Left lung (tissue), 10 donors: ENCODE measurements around the gene NSMCE3. TPM values are rescaled to one million over a fixed set of nuclear protein-coding genes. Genes with fewer than 3 reads are reported as not detected.

Experiments used
- ATAC-seq: fragments of 200-7000 bp; cut with Tn5 transposase; one replicate; pipeline ENCODE4 v1.9.1; 2020; ENCODE audit warnings: moderate library complexity
- DNase-seq, 4 donors: peaks; one replicate each; pipeline ENCODE4 v3.0.0-alpha.2; 2013 to 2020
- H3K27ac ChIP-seq, 2 donors: fragments of 200-600 bp; sonication (generic) in 1 of 2; one replicate each; pipeline versions ENCODE4 v1.5.0 to v1.8.0; 2020 to 2021
- H3K27me3 ChIP-seq, 2 donors: fragments of 200-600 bp; sonication (generic) in 1 of 2; one replicate each; pipeline versions ENCODE4 v1.5.0 to v1.8.0; 2020 to 2021
- H3K36me3 ChIP-seq, 2 donors: fragments of 200-600 bp; sonication (generic) in 1 of 2; one replicate each; pipeline versions ENCODE4 v1.5.0 to v1.8.0; 2020 to 2021
- H3K4me1 ChIP-seq, 2 donors: fragments of 200-600 bp; one replicate each; pipeline ENCODE4 v1.8.0; 2021
- H3K4me3 ChIP-seq, 2 donors: fragments of 200-600 bp; sonication (generic) in 1 of 2; one replicate each; pipeline versions ENCODE4 v1.5.0 to v1.8.0; 2020 to 2021; ENCODE audit warnings: mild to moderate bottlenecking in 1 of 2
- H3K9me3 ChIP-seq, 2 donors: fragments of 200-600 bp; sonication (generic) in 1 of 2; one replicate each; pipeline versions ENCODE4 v1.5.0 to v1.8.0; 2020 to 2021
- CTCF ChIP-seq, 2 donors: fragments of 200-600 bp; sonication (generic) in 1 of 2; IDR thresholded peaks; one replicate each; pipeline versions ENCODE4 v1.5.0 to v1.8.0; 2021; ENCODE audit warnings: antibody characterized with exemption in 2 of 2
- intact Hi-C, 2 donors: fragments of 100-400 bp; cut with DNase I; formaldehyde crosslinking; loops; one replicate each; pipeline versions ENCODE4 v1.11.2 to v1.14.2; 2022
- polyA plus RNA-seq, 6 donors: library from polyadenylated mRNA; unstranded; fragments of 120-200 nt; gene quantifications; one replicate each; pipeline ENCODE4 v1.2.1, GENCODE V29; 2013; ENCODE audit not compliant: insufficient read length in 6 of 6
- total RNA-seq, 2 donors: library from RNA; stranded (reverse); fragmentation: NEBNext Ultra II Directional; extraction: Animal tissue kit (Norgen Biotek cat#: 25700); gene quantifications; one replicate each; pipeline ENCODE4 v1.2.1, GENCODE V29; 2021
- donor health status: DM: no; HTN: yes; CAD: no.
- donor health status: DM: no; HTN: no; CAD: no.

The NSMCE3 gene
- total and polyA plus RNA-seq, 8 donors = 5.8 to 9.1 (median 7.3) TPM

GRCh38 chr15:29299331-29299730 lies 29.7 kb upstream of the NSMCE3 start:
- TF ChIP-seq CTCF (IDR thresholded peaks at IDR 0.05) = no peak
- no peaks in the 10 kb centered on the region for H3K4me1 ChIP-seq
- DNase-seq (no peak), ATAC-seq (no peak)
- intact Hi-C loops = no loop called here
- H3K27me3 ChIP-seq = no peaks in the 10 kb centered on the region
- H3K9me3 ChIP-seq = no peaks in the 10 kb centered on the region
- H3K36me3 ChIP-seq = no peaks in the 10 kb centered on the region
- no peak overlapping the region for H3K4me3 ChIP-seq
- no peak overlapping the region for H3K27ac ChIP-seq

GRCh38 chr15:29294732-29295325 lies 25.2 kb upstream of the NSMCE3 start:
- intact Hi-C loops = no loop called here
- H3K36me3 ChIP-seq = no peaks in the 10 kb centered on the region
- H3K27me3 ChIP-seq = no peaks in the 10 kb centered on the region
- no peak overlapping the region for H3K27ac ChIP-seq
- TF ChIP-seq CTCF (IDR thresholded peaks at IDR 0.05) = no peak
- no peaks in the 10 kb centered on the region for H3K4me1 ChIP-seq
- DNase-seq (peak in 2 of 4 donors; percentile 37 to 48), ATAC-seq (no peak)
- no peaks in the 10 kb centered on the region for H3K9me3 ChIP-seq
- H3K4me3 ChIP-seq = no peak overlapping the region

DNA sequence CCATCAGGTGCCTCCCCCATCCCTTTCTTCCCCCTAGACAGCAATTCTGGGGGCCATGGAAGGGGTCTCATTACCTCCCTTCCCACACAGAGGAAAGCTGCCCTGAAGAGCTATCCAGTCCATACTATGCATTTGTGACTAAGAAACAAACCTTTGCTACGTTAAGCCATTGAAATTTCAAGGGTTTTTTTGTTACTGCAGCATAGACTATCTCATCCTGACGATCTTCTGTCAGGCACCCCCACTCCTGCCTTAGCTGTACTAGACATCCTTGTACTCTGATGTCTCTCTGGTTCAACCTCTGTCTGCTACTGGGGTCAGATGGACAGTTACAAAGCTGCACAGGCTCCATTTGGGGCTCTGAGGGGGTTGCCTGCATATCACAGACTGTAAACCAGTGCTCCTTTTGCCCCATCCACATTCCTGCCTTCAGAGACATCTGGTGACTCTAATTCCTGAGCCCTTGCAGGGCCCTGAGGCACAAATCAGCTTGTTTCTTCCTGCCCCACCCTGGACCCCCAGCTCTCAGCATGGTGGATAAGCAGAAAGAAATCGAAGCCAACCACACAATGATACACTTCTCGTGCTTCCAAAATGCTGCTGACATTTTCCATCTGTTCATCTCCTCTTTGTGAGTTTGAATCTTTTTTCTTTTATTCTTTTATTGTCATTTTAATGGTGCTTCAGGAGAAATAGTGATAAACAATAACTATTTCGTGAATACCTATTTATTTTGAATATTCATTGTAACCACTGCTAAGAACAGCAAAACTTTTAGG lies 21.6 kb upstream of the NSMCE3 start:
- no peak for TF ChIP-seq CTCF (IDR thresholded peaks at IDR 0.05)
- Histone ChIP-seq H3K4me1 (no peaks in the 10 kb centered on the region), H3K9me3 (no peaks in the 10 kb centered on the region), H3K36me3 (no peaks in the 10 kb centered on the region), H3K27ac (no peak overlapping the region), H3K27me3 (no peaks in the 10 kb centered on the region), H3K4me3 (no peak overlapping the region)
- ATAC-seq (no peak), DNase-seq (peak in 1 of 4 donors; percentile 45)
- intact Hi-C loops = no loop called here

- Histone ChIP-seq H3K36me3 (no peaks in the 10 kb centered on the region), H3K4me3 (no peak overlapping the region), H3K9me3 (no peaks in the 10 kb centered on the region), H3K27ac (no peak overlapping the region), H3K4me1 (no peaks in the 10 kb centered on the region), H3K27me3 (no peaks in the 10 kb centered on the region)
- intact Hi-C loops = no loop called here
- no peak for ATAC-seq
- DNase-seq = no peak
- TF ChIP-seq CTCF (IDR thresholded peaks at IDR 0.05) = no peak
These were observed 19.6 kb upstream of the NSMCE3 start for GRCh38 chr15:29289173-29289572.

DNA sequence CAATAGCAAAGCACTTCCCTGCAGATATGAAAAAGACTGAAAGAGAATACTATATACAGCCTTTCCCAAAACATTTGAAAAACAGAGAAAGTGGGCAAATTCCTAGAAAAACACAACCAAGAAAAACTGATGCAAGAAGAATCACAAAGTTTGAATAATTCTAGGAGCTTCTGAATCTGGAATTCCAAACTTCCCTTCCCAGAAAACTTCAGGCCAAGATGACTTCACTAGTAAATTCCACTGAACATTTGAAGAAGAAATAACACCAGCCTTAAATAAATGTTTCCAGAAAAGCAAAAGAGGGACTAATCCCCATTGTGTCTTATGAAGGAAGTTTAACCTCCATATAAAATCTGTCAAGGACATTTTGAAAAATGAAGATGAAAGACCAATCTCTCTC lies 15.8 kb upstream of the NSMCE3 start:
- Histone ChIP-seq H3K27me3 (no peaks in the 10 kb centered on the region), H3K9me3 (no peaks in the 10 kb centered on the region), H3K4me1 (no peaks in the 10 kb centered on the region), H3K36me3 (no peaks in the 10 kb centered on the region), H3K4me3 (no peak overlapping the region), H3K27ac (no peak overlapping the region)
- intact Hi-C loops = no loop called here
- ATAC-seq (no peak), DNase-seq (no peak)
- no peak for TF ChIP-seq CTCF (IDR thresholded peaks at IDR 0.05)
